GM12891 (cell line): ENCODE results near the gene TIGIT.

Experiments
- PAX5 ChIP-seq: IDR thresholded peaks from 2 replicates; pipeline ENCODE4 v1.6.1; 2011; ENCODE audit warnings: low read length, moderate library complexity, mild to moderate bottlenecking; ENCODE audit not compliant: insufficient read depth, severe bottlenecking
- POLR2A ChIP-seq: IDR thresholded peaks from 2 replicates; pipeline ENCODE4 v1.6.1; 2011; ENCODE audit warnings: low read depth, low read length, control low read depth
- POLR2AphosphoS5 ChIP-seq: IDR thresholded peaks from 2 replicates; pipeline ENCODE4 v1.6.1; 2011; ENCODE audit warnings: low read depth, low read length, control low read depth
- POU2F2 ChIP-seq: IDR thresholded peaks from 2 replicates; pipeline ENCODE4 v1.6.1; 2011; ENCODE audit warnings: low read depth, mild to moderate bottlenecking, control low read depth, low read length, moderate library complexity
- SPI1 ChIP-seq: IDR thresholded peaks from 2 replicates; pipeline ENCODE4 v1.6.1; 2011; ENCODE audit warnings: low read depth, low read length, control low read depth
- TAF1 ChIP-seq: IDR thresholded peaks from 2 replicates; pipeline ENCODE4 v1.6.1; 2011; ENCODE audit warnings: low read depth, low read length, control low read depth

GRCh38 chr3:114350690-114351089 is 56.9 kb downstream of the TIGIT start:
- TF ChIP-seq POLR2A (no peak), TAF1 (no peak), POLR2AphosphoS5 (no peak), SPI1 (no peak), POU2F2 (no peak), PAX5 (no peak)
